ENCODE data around the gene ASTN2.
"Not testable (repeated sequence)": the region's sequence is repeated elsewhere in the genome, so short reads cannot be mapped to it uniquely, and the experiment has no call there.

Gene ASTN2

DNA sequence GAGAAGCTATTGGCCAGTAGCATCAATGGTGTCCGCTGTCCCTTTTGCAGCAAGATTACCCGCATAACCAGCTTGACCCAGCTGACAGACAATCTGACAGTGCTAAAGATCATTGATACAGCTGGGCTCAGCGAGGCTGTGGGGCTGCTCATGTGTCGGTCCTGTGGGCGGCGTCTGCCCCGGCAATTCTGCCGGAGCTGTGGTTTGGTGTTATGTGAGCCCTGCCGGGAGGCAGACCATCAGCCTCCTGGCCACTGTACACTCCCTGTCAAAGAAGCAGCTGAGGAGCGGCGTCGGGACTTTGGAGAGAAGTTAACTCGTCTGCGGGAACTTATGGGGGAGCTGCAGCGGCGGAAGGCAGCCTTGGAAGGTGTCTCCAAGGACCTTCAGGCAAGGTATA is 717.0 kb downstream of the ASTN2 start:
- DNase-seq (ENCODE audit: low read depth) = no peak

DNA sequence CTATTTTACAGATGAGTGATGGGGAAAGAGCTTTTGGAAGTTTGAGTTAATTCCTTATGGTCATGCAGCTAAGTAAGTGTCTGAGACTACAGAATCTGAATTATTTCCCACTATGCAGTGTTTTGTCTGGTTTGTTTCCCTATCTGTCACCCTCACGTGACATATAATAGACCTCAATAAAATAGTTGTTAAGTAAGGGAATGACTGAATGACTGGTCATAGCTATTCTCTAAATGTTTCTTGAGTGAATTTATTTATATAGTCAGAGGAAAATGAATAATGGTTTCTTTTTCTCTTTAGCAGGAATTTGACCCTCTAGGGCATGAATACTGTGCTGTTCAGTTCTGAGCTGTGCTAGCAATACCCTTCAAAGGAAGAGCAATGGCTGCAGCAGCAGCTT is 717.5 kb downstream of the ASTN2 start:
- DNase-seq (ENCODE audit: low read depth) = no peak

DNA sequence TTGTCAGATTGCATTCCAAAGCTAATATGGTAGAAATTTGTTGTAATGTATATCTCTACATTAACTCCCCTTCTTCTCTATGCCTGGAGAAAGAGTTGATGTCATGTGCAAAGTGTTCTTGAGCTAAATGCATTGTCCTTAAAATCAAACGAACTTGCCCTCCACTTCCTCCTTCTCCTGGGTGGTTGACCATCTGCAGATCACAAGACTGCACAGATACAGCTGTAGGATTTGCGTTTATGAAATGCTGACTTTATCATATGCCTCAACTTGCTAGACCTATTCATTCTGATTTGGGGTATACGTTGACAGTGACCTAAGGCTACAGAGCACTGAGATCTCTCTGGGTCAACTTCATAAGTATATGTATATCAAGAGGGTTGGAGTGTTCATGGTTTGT is 719.4 kb downstream of the ASTN2 start:
- DNase-seq (ENCODE audit: low read depth) = no peak

DNA sequence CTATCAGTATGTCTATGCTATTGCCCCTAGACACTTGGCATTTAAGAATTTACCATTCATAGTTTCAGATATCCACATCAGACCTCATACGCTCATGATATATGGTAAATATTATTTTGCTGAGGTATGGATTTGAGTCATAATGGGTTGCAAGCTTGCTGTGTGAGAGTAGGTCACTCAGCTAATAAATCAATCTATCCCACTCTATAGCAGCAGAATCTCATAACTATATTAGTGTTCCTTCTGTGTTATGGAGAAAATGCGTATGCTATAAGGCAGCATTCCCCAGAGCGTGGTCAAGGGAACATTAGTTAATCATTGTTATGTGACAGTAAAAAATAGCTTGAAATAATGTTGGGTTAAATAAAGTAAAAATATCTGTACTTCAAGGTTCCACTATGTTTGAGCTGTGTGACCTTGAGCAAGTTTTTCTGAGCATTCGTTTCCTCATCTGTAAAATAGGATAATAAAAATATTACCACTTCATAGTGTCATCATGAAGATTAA is 720.0 kb downstream of the ASTN2 start:
- DNase-seq (ENCODE audit: low read depth) = no peak

DNA sequence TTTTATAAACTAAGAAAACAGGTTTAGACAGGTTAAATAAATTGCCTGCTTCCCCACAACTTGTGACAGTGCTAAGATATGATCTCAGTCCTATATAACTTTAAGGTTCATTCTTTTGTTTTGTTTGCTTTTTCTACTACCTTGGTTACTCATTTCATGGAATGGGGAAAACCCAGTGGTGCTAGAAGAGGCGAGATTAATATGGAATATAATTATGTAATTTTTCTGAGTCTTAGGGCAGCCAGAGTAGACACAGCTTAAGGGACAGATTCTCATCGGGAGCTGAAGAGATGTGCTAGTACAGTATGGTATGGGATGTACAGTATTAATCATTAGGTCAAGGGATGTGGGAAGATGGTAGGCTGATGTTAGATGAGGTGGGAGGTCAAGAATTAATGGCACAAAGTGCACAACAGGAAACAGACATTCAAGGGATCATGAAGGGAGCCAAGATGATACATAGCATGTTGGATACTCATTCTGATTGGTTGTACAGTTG is 721.6 kb downstream of the ASTN2 start:
- DNase-seq (ENCODE audit: low read depth) = peak; percentile 36

DNA sequence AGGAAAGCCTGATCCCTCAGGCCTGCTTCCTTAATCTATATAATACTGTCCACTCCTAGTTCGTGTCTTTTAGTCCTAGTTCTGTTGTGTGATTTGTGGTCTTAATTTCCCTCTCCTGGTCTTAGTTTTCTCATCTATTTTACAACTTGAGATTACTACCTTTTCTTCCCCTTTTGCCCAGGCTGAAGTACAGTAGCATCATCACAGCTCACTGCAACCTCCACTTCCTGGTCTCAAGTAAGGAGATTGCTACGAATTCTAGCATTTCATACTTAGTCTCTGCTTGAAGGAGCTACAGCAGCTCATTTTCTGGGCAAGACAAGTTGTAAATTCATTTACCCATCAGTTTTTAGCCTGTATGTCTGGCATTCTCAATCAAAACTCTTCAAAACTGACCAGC is 722.2 kb downstream of the ASTN2 start:
- DNase-seq (ENCODE audit: low read depth) = no peak

DNA sequence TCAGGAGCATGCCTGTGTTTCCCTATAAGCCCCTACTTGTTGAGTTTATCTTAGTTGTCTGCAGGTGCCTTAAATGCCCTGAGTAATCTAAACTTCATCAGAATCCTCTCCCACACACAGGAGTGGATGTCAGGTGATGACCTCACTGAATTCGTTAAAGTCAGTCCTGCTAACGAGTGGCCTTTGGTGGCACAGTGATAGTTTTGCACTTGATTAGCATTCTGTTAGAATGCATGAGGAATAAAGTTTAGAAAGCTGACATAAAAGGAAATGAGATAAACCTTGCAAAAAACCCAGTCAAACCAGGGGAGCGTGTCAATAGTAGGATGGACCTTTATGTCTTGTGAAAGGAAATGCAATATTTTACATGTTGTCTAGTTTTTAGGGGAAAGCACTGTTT is 723.2 kb downstream of the ASTN2 start:
- no peak for DNase-seq (ENCODE audit: low read depth)

DNA sequence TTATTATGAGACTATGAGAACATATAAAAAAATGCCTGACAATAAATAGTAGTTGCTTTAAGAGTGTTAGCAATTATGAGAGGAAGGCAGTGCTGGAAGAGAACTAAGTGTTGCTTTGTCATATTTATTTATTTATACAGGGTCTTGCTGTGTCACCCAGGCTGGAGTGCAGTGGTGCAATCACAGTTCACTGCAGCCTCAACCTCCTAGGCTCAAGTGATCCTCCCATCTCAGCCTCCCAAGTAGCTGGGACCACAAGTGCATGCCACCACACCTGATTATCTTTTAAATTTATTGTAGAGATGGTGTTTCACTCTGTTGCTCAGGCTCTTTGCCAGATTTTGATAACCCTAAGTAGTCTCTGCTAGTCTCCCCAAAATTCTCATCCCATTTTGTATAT is 724.1 kb downstream of the ASTN2 start:
- not testable (repeated sequence) for DNase-seq (ENCODE audit: low read depth)

DNA sequence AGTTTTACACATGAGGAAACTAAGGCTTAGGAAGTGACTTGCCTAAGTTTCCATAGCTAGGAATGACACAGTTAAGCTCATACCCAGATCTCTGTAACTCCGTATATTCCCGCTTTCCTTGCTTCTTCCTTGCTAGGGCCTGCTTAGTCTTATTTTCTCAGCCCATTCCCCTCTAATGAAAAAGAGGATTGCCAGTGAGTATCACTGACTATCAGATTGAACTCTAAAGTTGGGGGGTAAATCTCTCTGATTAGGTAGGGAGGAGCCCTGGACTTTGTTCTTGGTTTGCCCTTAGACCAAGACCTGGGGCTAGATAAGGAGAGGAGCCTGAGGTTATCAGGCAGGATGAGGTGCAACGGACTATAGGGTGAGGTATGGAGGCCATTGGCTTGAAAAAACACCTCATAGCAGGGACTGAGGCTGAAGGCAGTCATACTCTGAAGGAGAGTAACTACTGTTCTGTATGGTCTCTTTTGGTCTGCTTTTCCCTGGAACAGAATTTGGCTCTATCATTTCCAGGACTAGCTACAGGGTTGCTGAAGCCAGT is 725.3 kb downstream of the ASTN2 start:
- no peak for DNase-seq (ENCODE audit: low read depth)

DNA sequence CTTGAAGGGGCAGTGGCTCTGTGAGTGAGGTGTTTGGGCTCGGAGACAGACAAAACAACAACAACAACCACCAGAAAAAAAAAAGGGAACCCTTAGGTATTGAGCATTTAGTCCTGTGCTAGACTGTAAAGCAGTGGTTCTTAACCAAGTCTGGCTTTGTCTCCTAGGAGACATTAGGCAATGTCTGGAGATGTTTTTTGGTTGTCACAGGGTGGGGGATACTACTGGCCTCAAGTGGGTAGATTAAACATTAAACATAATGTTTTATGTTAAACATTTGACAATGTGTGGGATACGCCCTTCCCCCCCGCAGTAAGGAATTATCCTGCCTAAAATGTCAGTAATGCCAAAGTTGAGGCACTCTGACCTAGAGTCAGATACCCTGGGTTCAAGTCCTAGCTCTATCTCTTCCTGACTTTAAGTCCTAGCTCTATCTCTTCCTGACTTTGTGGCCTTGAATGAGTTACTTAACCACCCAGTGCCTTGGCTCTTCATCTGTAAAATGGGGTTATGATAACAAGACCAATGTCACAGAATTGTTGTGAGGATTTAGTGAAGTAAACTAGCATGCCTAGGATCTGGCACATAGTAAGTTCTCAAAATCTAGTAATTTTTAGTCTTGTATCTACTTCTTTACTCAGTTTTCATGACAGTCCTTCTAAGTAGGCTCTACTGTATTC is 725.9 kb downstream of the ASTN2 start:
- no peak for DNase-seq (ENCODE audit: low read depth)

DNA sequence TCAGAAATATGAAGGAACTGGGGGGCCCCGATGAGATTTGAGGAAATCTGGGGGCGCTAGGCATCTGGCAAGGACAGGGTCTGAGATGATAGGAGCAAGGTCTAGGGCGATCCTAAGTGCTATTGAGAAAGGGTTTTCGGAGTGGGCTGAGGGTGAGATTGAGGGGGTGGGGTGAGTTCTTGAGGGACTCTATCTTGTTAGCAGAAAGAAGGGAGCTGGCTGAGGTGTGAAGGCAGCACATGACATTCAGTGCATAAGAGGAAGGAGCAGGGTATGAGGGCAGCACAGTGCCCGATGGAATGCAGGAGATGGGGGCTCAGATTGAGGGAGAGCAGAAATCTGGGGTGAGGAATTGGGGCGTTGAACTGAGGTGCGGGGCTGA is 727.1 kb downstream of the ASTN2 start:
- DNase-seq (ENCODE audit: low read depth) = no peak

DNA sequence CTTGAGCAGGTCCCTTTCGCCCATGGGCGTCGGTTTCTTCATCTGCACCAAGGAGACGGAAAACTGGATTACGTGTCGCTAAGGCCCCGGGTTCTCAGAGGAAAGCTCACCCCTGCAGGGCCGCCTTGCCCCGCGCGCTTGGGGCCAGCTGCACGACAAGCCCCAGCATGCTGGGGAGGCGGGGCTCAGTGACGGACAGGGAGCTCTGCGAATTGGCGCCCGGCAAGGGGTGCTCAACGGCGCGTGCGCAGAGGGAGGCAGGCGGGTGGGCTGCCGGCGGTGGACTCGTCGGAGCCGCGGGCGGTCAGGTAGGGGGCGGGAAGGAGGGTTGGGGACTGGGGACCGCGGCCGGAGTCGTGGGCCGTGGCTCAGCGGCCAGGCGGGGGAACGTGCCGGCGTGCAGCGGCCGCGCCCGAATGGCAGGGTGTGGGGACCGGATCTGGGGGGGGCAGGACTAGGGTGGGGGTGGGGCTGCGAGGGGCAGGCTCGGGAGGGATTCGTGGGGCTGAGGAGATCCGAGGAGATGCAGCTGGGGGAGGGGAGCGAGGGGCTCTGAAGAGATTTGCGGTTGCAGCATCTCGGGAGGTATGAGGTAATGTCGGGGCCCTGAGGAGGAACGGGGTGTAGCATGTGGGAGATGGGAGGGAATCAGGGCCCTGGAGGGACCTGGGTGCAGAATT is 727.6 kb downstream of the ASTN2 start, which contains the start of gene TRIM32:
TRIM32 (plus strand) TSS at position 232 of the 680 bp plus-strand sequence. CDS start 10,438 bp downstream, outside the sequence.
- DNase-seq (ENCODE audit: low read depth) = no peak

DNA sequence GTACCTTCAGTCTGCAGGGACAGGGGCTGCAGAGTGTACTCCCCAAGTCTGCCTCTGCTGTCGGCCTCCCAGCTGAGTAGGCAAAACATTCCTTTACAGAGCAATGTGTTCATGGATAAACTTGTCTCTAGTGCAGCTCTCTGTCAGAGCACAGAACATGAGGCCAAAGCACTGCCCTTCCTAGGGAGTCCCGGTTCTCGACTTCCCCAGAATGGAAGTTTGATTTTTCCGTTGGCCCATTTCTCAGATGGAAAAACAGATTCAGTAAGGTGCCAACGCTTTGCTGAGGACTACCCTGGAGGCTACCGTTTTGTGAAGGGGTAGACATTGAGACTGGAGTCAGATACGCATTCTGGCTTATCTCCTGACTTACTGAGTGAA is 728.2 kb downstream of the ASTN2 start:
- no peak for DNase-seq (ENCODE audit: low read depth)

DNA sequence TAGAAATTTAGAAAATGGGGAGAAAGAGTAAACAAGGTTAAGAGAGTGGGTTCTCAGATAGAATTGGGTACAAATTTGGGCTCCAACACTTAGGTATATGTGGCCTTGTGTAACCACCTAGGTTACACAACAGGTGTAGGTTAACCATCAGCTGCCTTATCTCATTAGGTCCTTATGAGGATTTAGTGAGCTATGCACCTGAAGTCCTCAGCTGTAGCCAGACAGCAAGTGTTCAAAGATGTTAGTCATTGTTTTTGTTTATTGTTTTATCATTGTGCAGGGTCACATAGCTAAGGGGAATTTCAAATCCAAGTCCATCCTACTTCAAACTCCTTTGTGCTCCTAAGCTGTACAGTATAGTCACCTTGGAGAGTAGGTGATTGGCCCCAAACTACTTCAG is 728.7 kb downstream of the ASTN2 start:
- no peak for DNase-seq (ENCODE audit: low read depth)

DNA sequence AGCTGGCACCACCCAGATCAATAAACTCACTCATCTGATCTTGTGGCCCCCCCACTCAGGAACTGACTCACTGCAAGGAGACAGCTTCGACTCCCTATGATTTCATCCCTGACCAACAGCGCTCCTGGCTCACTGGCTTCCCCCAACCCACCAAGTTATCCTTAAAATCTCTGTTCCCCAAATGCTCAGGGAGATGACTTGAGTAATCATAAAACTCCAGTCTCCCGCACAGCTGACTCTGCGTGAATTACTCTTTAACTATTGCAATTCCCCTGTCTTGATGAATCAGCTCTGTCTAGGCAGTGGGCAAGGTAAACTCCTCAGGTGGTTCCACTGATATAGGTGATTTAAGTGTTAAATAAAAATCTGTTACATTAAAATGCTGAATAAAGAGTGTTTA is 729.7 kb downstream of the ASTN2 start:
- no peak for DNase-seq (ENCODE audit: low read depth)

DNA sequence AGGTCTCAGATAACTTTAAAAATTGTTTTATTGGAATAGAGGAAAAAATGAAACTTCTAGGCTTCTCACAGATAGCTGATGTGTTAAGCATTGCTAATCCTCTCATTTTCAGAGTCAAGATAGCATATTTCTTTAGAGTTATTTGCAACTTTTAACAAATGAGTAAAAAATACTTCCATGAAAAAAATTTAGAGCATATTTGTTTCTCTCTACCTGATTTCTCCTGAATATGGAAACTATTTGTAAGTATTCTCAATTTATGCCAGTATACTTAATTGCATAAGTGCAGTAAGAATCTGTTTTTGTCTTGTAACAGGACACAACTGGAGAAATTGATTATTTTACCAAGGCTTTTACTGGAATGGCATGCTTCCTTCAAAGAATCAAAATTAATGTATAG is 731.3 kb downstream of the ASTN2 start:
- DNase-seq (ENCODE audit: low read depth) = no peak

DNA sequence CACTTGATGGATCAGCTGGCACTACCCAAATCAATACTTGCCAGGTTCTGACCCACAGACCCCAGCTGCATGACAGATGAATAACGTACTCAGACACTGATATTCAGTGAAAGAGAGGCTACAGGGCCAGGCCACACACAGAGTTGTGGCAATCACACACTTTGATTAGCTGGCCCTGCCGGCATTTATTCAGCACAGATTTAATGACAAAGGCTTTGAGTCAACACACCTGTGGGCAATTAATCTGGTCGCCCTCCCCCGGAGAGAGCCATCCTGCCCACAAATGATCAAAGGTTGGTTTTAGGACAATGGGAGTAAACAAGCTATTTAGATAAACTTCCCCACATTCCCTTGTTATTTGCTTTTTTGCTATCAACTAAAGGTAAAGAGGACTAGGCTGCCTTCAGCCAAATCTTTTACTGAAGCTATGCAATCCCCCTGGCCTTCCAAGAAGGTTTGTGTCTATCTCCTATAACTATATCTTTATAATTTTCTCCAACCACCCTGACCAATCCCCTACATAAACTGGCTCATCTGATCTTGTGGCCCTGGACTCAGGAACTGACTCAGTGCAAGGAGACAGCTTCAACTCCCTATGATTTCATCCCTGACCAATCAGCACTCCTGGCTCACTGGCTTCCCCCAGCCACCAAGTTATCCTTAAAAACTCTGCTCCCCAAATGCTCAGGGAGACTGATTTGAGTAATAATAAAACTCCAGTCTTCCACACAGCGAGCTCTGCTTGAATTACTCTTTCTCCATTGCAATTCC is 740.5 kb downstream of the ASTN2 start:
- DNase-seq (ENCODE audit: low read depth) = no peak

DNA sequence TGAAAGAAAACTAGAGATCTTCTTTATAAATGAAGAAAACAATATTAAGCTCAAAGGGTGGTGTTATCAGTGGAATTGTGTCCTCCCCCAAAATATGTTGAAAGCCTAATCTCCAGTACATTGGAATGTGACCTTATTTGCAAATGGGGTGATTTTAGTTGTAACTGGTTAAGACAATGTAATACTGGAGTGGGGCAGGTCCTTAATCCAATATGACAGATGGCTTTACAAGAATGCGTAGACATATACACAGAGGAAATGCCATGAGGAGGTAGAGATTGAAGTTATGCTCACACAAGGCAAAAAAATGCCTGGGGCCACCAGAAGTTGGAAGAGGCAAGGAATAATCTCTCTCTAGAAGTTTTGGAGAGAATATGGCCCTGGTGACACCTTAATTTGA is 741.5 kb downstream of the ASTN2 start:
- no peak for DNase-seq (ENCODE audit: low read depth)

DNA sequence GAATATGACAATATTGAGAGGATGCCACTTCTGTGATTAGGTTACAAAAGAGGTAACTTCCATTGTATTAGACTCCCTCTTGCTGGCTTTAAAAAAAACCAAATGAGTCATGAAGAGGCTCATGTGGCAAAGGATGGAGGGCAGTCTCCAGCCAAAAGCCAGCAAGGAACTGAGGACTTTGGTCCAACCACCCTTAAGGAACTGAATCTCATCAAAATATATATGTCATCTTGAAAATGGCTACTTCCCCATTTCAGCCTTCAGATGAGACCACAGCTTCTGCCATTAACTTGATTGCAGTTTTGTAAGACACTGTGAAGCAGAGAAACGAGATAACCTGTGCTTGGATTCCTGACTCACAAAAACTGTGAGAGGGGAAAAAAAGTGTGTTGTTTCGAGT is 743.3 kb downstream of the ASTN2 start:
- DNase-seq (ENCODE audit: low read depth) = no peak

DNA sequence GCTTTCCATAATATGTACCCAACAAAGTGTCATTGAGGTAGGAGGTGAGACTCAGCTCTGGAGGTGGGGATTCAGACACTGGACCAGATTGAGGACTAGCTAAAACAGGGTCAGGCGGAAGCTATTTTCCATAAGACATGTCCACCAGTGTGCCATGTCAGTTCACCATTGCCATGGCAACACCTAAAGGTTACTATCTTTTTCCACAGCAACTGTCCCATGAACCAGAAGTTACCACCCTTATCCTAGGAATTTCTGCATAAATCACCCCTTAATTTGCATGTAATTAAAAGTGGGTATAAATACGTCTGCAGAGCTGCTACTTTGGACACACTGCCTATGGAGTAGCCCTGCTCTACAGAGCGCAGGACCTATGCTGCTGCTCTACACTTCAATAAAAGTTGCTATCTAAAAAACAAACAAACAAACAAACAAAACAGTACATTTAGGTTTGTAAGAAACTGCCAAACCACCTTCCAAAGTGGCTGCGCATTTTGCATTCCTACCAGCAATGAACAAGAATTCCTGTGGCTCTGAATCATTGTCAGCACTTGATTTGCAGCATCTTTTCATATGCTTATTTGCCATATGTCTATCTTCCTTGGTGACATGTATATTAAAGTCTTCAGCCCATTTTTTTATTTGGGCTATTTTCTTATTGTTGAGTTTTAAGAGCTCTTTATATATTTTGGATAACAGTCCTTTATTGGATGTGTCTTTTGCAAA is 745.7 kb downstream of the ASTN2 start:
- no peak for DNase-seq (ENCODE audit: low read depth)

DNA sequence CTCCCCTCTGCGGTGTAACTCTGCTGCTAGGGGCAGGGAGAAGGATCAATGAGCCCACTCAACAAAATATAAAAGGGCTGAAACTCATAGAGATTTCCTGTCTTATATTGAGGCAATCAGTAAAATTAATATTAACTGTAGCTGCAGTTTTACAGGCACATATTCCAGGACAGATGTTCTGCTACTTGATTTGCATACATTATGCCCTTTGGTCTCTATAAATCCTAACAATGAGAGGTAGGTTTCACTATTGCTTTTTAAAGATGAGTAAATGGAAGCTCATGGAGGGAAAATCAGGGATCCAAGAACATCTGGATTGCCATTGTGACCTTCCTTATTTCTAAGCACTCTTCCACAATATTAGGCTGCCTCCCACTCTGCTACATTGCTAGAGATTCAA is 751.3 kb downstream of the ASTN2 start:
- DNase-seq (ENCODE audit: low read depth) = no peak
